ENCODE data around the gene UPF1. TPM values are rescaled to one million over a fixed set of nuclear protein-coding genes. Genes with fewer than 3 reads are reported as not detected.

The UPF1 gene
- 65.2 and 77.2 TPM in 2 replicates for total RNA-seq (2014; rRNA removed; shearing (Covaris generic))
- total RNA-seq (2022) = 113 and 122 TPM in 2 replicates
- percentile 82 among the genes with signal in this experiment for Bru-seq, nascent RNA
- percentile 89 among the genes with signal in this experiment for BruChase-seq, experiment 1, labeled RNA remaining after a 6-hour chase
- percentile 90 among the genes with signal in this experiment for BruChase-seq, experiment 2, labeled RNA remaining after a 2-hour chase
- long read RNA-seq, full-length matches to known transcripts = 95 of 239 reads
- long read RNA-seq, partial matches to known transcripts = 120 of 239 reads
- long read RNA-seq, other reads (novel, unspliced or antisense) = 24 of 239 reads

GRCh38 chr19:18831524-18832305, at the start of gene UPF1:
Gene UPF1, plus strand, starts transcription at chr19:18831959. Its CDS starts 251 bp downstream, at chr19:18832210.
- H2AFZ ChIP-seq (ENCODE audit: low read length) = peak within 1 kb of the TSS; percentile 95
- H3K27ac ChIP-seq (ENCODE audit: low read depth, low read length, poor library complexity, severe bottlenecking) = peak within 1 kb of the TSS; percentile 72
- H3K4me3 ChIP-seq (ENCODE audit: low read depth, low read length, poor library complexity, severe bottlenecking) = peak within 1 kb of the TSS; percentile 94
- CTCF ChIA-PET (ENCODE audit: unreplicated experiment) = interaction anchor here (0.5 to 1.1 kb wide), 2 partner anchors 12 to 311 kb away, joined by 3 read pairs; no protein-coding TSS in a partner anchor
- POLR2A ChIA-PET = interaction anchor here (0.6 to 1.4 kb wide), 4 partner anchors 15 to 139 kb away, joined by 3 to 6 read pairs (median 3); no protein-coding TSS in a partner anchor
- H4K20me1 ChIP-seq (ENCODE audit: insufficient read depth, low read length) = peaks cover 34% of the 10 kb centered on the region
- H3K36me3 ChIP-seq (ENCODE audit: insufficient read depth, low read length) = peaks cover 43% of the 10 kb centered on the region
- H3K4me1 ChIP-seq (ENCODE audit: insufficient read depth, low read length, poor library complexity, severe bottlenecking) = peaks cover 26% of the 10 kb centered on the region
- intact Hi-C loops (cut with micrococcal nuclease; ENCODE audit: unreplicated experiment) = loop anchor here (5.0 to 10.0 kb wide), 3 partner anchors 149 to 407 kb away; partner anchors contain the start of genes CRTC1 and REX1BD
- peak; percentile 98 for DNase-seq (ENCODE audit: low spot score)
- peaks cover 44% of the 10 kb centered on the region for H3K79me2 ChIP-seq (ENCODE audit: insufficient read depth, low read depth, low read length)
- no peaks in the 10 kb centered on the region for H3K9me3 ChIP-seq (ENCODE audit: low read length)
- no peaks in the 10 kb centered on the region for H3K9me2 ChIP-seq (ENCODE audit: insufficient read depth, low read length)
- BruUV-seq (replicated peaks) = no TSS peak
- H3K4me2 ChIP-seq (ENCODE audit: low read length) = peak within 1 kb of the TSS; percentile 99
- TF ChIP-seq EZH2phosphoT487 (IDR thresholded peaks at IDR 0.05; ENCODE audit: borderline replicate concordance, low read depth, low read length) (no peak), CTCF (conservative IDR thresholded peaks at IDR 0.05; ENCODE audit: low read length) (no peak)

GRCh38 chr19:18782559-18783225, 49.1 kb upstream of the UPF1 start:
- H3K4me1 ChIP-seq (ENCODE audit: insufficient read depth, low read length, poor library complexity, severe bottlenecking) = no peaks in the 10 kb centered on the region
- H3K79me2 ChIP-seq (ENCODE audit: insufficient read depth, low read depth, low read length) = no peaks in the 10 kb centered on the region
- CTCF ChIA-PET (ENCODE audit: unreplicated experiment) = no interaction called here
- no TSS peak for BruUV-seq (replicated peaks)
- POLR2A ChIA-PET = interaction anchor here (0.5 kb wide), 1 partner anchor 58 kb away, joined by 4 read pairs; no protein-coding TSS in a partner anchor
- no peaks in the 10 kb centered on the region for H3K36me3 ChIP-seq (ENCODE audit: insufficient read depth, low read length)
- no peak overlapping the region for H3K4me3 ChIP-seq (ENCODE audit: low read depth, low read length, poor library complexity, severe bottlenecking)
- H3K4me2 ChIP-seq (ENCODE audit: low read length) = no peak overlapping the region
- H3K27ac ChIP-seq (ENCODE audit: low read depth, low read length, poor library complexity, severe bottlenecking) = no peak overlapping the region
- DNase-seq (ENCODE audit: low spot score) = no peak
- no peaks in the 10 kb centered on the region for H3K9me2 ChIP-seq (ENCODE audit: insufficient read depth, low read length)
- intact Hi-C loops (cut with micrococcal nuclease; ENCODE audit: unreplicated experiment) = no loop called here
- TF ChIP-seq CTCF (conservative IDR thresholded peaks at IDR 0.05; ENCODE audit: low read length) (no peak), EZH2phosphoT487 (IDR thresholded peaks at IDR 0.05; ENCODE audit: borderline replicate concordance, low read depth, low read length) (no peak)
- no peaks in the 10 kb centered on the region for H4K20me1 ChIP-seq (ENCODE audit: insufficient read depth, low read length)
- no peaks in the 10 kb centered on the region for H3K9me3 ChIP-seq (ENCODE audit: low read length)
- H2AFZ ChIP-seq (ENCODE audit: low read length) = no peak overlapping the region

Data from OCI-LY7 (cell line).